MV-4-11 (cell line): ENCODE data around the gene ALG2.

Source experiments
- DNase-seq: peaks from one replicate; lab custom pipeline; 2025; lab: John Stamatoyannopoulos, UW

ALG2 gene

DNA sequence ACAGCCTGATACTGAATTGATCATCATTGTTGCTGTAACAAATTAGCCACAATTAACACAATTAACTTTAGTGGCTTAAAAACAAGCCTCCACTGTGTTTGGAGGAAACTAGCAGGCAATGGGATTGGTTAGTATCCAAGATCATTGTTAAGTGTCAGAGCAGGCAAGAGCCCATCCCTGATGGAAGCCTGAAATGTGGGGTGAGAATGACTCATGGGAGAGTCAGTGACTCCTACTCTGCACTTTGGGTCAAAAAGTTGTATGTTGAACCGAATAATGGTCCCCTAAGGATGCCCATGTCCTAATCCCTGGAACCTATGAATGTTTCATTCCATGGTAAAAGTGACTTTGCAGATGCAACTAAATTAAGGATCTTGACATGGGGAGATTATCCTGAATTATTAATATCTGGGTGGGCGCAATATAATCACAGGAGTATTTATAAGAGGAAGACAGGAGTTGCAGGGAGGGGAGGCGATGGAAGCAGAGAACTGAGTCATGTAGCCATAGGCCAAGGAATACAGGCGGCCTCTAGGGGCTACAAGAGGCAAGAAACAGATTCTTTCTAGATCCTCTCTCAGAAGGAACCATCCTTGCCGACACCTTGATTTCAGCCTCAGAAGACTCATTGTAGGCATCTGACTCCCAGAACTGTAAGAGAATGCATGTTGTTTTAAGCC is 28.8 kb downstream of the ALG2 start:
- DNase-seq, result peak; percentile 20

DNA sequence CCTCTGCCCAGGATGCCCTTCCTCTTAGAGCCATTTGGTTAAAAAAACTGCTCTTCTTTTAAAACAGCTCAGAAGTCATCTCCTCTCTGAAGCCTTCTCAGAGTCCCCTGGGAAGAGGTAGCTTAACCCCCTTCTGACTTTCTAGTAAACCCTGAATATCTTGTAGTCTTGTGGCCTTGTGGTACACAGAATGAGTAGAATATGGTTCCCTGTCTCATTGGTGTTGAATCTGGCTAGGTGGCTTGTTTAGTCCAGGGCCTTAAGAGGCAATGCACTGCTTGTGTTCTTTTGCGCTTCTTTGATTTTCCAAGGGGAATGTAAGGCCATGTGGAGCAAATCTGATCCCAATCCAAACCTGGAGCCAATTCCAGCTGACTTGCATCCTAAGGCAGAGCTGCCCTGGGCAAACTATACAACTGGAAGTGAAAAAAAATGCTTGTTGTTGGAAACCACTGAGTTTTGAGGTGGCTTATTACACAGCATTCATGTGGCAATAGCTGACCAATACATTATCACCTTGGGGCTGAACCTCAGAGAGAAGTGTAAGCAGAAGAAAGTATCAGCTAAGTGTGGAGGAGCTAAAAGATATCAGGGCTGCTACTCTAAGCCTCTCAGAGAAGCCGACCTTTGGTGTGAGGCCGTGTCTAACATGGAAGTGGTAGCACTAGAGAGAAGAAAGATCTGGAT is 31.0 kb downstream of the ALG2 start:
- no peak for DNase-seq

DNA sequence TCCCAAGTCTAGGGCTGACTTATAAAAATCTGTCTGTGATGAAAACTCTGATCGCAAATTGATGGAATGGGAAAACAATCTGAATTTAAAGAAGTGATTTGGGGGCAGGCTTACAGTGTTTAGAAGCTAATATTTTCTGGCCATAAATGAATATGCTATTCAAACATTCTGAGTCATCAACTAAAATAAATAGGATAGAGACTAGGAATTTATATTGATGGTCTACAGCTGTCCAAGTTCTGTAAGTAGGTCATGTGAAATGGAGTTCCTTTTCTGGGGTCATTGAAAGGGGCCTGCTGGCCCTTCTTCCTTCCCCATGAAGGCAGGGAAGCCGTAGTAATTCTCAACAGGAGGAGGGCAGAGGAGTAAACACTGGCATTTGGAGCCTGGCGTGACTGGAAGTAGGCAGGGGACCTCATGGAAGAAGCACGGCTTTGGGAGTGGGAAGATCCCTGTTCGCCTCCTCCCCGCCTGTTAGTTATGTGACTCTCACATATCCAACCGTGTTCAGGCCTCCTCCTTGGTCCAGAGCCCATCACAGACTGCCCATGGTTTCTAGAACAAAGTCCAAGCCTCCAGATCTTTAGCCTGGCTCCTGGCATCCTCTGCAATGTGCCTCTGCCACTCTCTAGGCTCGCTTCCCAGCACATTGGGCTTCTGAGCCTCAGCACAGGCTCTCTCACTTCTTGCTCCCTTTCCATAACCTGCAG is 31.7 kb downstream of the ALG2 start:
- DNase-seq, result no peak

DNA sequence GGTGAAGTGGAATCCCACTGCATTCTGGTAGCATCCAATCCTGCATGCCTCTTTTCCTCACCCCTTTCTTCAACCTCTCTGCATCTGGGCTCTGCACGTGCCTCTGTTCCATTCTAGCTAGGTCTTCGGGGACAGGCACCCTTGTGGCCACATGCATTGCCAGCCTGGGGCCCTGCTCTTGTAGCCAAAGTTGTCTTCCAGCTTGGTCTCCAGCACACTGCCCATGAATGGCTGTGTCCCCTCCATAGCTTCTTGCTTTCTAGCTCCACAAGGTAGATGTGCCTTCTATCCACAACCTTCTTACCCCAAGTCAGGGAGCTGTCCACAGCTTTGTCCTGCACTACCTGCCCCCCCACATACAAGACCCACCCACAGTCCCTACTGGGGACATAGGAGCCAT is 32.6 kb downstream of the ALG2 start:
- no peak for DNase-seq

DNA sequence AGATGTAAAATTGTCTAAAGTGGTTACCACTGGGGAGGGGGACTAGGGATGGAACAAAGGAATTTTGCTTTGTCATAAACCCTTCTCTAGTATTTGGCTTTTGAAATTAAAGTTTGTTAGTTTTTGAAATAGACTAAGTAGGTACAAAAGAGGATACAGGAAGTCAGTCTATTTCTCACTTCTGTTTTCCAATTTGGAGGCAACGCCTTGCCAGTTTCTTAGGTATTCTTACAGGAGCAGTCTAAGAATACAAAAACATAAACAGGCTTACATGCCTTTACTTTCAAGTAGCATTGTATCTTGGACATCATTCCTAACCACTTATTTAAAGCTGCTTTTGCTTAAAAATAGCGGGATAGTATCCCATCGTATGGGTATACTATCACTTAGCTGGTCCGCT is 34.4 kb downstream of the ALG2 start:
- peak; percentile 57 for DNase-seq

DNA sequence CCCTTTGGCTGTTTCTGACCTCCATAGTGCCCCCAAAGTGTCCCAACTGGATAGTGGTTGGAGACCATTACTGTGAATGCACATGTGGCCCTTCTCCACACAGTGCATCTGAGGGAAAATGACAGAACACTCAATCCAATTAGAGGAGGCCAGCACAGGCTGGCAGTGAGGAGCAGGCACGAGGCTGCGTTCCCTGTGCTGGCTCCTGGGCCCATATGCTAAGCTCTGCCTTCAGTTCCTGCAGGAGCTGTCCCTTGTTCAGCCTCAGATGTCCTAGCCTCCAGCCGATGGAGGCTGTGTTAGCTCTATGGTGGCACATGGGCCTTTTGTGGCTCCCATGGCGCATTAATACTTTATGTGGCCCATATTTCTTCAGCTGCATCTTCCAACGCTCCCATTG is 35.8 kb downstream of the ALG2 start:
- DNase-seq, result no peak

DNA sequence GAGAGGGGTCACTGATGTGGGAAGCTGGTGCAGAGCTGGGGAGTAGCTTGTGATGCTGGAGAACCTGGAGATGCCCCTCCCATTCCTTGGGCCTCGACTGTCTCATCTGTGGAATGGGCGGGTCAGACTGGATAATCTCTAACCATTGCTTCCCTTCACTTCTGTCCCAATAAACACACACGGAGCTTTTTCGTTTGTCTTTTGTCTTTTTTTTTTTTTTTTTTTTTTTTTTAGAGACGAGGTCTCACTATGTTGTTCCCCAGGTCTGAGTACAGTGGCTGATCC is 36.5 kb downstream of the ALG2 start:
- no peak for DNase-seq

DNA sequence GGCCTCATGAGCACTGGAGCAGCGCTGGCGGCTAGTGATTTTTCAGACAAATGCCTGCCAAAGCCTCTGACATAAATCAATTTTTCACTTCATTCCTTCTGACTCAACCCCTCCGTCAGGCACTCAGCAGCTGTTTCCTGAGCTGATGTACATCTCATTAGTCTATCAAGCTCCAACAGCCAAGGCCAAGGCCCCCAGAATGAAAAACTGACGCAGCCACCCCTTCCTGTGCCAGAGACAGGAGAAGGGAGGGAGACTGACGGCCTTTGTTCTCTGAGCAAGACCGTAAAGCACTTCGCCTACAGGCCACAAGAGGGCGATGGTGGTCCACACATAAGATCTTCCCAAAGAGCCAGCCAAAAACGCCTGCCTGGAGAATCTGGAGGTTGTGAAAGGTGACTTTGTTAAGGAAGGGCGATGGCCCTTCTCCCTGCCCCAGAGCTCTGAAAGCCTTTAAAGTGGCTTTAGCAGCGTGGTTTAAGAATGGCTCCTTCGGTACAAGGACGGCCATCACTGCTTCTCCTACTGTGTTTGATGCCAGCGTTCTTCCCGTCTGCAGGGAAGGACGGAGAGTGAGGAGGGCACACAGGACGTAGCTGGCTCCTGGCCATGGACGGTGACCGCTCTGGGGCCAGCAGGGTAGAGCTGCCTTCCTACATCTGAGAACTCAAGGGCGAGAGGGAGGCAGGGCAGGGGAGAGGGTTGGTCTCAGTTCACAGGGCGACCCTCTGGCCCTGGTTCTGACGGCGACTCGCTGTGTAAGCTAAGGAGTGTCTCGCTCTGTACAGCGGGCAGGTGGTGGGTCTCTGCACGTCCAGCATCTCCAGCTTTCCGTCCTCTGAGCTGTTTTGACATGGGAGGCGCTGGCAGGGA is 37.0 kb downstream of the ALG2 start:
- DNase-seq, result peak; percentile 67

DNA sequence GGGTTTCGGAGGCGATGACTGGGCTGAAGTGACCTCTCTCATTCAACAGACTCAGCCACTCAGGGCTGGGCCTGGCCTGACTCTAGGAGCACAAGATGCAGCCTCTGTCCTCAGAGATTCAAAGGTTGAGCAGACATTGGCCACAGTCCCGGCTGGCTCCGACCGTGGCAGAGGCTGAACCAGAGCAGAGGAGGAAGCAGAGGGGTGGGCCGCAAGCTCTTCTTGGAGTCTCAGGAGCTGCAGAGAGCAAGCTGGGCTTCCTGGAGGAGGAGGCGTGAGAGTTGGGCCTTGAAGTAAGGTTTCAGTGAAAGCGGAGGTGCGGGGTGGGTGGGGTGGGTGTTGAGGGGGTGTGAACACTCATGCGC is 37.6 kb downstream of the ALG2 start:
- no peak for DNase-seq

DNA sequence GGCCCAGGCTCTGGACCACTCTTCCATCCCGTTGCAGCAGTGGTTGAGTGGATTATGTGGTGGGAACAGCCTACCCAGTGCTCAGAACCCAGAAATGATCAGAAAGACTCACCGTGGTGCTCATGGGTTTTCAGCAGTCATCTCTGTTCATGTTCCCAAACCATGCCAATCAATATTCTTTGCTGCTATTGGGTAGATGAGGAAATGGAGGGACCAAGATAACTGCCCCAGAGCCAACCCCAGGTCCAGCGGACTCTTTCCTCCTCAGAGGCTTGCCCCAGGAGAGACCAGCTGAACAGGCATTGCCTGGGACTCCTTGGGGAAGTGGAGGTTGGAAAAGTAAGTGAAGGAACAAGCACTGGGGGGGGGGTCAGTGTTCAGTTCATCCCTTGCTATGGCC is 38.1 kb downstream of the ALG2 start:
- DNase-seq, result no peak

DNA sequence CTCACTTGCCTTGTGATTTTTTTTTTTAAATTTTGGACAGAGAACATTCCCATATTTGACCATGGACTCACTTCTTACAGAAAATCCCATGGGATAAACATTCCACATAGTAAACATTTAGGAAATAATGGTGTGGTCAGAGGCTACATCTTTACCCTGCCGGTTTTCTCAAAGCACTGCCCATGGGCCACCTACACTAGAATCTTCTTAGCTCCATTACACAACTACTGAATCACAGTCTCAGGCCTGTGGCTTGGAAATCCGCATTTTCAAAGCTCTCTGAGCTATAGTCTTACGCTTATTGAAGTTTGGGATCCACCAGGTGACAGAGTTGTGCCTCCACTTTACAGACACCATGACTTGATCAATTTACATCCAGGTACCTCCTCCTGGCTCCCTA is 39.4 kb downstream of the ALG2 start:
- no peak for DNase-seq

DNA sequence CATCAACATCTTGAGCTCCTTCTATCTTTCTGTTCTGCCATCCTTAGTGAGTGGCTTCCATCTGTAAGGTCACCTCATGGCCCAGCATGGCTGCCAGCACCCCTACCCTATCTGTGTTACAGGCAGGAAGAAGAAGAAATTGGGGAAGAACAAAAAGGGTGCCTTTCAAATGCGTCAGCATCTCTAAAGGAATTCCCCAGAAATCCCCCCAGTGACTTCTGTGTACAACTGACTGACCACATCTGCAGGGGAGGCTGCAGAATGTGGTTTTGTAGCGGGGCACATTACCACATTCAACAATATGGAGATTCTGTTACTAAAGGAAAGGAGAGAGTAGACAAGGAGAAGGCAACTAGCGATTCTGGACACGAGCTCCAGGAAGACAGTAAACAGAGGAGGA is 40.1 kb downstream of the ALG2 start:
- peak; percentile 74 for DNase-seq

DNA sequence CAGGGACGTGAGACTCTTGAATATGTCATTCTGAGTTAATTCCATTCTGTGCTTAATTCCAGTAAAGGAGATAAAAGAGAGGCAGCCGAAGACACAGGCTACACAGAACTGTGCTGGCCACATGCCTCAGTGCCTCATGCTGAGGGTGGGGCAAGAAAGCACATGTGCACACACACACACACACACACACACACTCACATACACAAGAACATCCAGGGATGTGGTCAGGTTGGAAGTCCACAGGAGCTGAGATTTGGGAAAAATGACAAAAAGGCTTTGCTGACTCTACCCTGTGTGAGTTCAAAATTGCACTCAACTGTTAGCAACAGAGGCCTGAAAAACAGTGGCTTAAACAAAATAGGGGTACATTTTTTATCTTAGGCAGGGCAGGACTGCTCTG is 40.5 kb downstream of the ALG2 start:
- no peak for DNase-seq

DNA sequence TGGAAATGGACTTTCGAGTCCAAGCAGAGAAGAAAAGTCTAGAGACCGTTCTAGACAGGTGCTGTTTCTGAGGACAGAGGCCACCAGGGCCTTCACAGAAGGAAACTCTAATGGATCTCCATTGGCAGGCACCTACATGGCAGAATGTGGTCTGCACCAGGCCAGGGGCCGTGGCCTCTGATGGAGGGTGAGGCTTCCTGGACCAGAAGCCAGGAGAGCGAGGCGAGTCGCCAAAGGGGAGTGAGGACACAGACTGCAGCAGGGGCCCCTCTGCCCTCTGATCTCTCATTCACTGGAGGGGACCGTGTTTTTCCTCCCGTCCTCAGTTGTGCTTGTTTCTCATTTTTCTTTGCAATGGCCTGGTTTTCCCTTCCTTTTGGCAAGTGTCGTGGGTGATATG is 41.1 kb downstream of the ALG2 start:
- DNase-seq, result no peak

DNA sequence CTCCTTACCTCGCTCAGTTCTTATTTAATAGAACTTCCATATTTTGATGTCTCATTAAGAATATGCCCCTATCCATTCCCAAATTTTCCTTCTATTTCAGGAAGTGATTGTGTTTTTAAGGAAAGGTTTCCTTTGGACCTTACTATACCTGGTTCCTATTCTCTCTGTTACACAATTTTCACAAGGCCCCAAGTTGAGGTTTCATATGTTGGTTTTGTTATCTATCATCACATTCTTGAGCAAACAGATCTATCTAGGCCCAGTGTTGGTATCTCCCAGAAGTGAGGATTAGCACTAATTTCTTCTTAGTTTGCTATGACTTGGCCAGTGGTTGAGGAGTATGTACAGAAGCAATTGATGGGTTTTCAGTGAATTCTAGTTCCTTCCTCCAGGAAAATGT is 41.5 kb downstream of the ALG2 start:
- peak; percentile 17 for DNase-seq

DNA sequence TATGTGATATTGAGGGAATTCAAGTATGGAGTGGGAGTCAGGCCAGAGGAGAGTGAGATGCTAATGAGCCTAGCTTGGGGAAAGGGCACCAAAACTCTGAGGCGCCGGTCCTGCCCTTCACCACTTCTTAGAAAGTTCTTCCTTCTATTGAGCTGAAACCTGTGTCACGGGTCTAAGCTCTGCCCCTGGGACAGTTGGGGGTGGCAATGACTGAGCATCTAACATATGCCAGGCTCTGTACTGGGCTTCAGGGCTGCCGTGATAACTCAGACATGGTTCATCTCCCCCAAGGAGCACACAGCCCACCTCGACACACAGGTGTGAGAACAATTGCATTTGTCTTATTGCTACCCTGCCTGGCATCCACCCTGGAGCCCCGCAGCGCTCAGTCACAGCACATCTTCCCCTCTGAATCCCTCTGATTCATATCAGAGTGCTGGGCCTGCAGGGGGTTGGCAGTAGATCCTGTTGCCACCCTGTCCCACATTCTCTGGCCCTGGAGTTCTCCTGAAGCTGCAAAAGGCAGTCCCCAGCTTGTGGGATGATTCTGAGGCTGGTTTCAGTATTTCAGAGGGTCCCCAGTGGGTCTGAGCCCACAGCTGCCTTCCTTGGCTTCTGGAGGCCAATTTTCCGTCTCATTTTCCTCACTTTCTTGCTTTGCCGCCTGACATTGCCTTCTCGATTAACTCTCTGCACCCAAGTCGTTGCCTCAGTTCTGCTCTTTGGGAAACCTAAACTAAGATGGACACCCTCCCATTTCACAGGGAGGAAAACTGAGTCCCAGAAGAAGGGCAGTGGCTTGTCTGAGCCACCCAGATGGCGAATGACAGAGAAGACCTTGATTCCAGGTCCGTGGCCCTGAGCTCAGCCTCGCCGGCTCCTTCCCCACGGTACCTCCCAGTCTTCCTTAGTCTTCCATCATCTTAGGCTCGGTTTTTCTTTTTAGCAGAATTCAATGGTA is 42.5 kb downstream of the ALG2 start:
- DNase-seq, result no peak

DNA sequence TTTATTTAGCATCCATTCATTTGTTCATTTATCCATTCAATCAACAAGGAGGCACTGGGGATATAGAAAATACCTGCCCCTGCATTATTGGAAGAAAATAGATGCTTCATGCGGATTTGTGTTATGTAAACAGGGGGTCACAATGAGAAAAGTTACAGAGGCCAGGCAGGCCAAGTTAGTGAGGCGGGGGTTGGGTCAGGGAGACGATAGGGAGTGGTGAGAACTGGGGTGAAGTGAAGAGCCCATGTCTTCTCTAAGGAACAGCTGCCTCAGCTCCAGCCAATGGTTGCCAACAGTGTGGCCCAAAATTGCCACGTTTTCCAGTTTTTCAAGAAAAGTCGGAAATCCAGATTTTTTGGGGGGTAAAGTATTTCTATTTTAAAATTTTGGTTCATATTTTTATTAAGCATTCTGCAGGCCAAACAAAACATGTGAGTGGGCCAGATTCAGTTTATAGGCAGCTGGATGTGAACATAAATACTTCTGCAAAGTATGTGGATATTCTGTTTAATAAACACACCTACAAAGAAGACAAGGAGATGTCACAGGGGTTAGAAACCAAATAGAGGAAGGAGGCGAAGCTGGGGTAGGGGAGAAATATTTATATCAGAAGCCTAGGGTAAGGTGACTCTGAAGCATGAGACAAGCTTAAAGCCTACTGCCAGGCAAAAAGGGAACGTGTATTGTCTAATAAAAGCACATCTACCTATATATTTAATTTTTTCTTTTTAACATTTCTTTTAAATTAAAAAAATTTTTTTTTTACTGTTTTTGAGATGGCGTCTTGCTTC is 44.0 kb downstream of the ALG2 start:
- DNase-seq, result no peak

DNA sequence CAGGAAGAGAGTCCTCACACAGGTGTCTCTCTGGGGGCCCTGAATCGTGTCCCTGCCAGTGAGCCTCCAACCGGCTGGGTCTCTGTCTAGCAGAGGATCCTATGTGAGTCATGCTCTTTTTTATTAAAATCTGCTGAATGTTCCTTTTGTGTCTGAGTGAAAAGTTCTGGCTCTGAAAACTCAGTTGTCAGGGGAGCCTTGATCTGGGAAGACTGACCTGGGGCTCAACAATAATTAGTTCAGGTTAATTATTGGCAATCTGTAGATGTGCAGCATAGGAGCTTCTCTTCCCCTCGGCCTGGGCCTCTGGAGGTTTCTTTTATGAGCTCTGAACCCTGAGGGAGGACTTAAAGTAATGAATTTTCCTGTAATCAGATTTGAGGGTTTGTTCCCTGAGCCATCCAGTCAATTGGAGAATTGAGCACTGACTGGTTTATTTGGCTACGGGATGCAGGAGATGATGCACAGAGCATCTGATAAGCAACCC is 45.2 kb downstream of the ALG2 start:
- no peak for DNase-seq

DNA sequence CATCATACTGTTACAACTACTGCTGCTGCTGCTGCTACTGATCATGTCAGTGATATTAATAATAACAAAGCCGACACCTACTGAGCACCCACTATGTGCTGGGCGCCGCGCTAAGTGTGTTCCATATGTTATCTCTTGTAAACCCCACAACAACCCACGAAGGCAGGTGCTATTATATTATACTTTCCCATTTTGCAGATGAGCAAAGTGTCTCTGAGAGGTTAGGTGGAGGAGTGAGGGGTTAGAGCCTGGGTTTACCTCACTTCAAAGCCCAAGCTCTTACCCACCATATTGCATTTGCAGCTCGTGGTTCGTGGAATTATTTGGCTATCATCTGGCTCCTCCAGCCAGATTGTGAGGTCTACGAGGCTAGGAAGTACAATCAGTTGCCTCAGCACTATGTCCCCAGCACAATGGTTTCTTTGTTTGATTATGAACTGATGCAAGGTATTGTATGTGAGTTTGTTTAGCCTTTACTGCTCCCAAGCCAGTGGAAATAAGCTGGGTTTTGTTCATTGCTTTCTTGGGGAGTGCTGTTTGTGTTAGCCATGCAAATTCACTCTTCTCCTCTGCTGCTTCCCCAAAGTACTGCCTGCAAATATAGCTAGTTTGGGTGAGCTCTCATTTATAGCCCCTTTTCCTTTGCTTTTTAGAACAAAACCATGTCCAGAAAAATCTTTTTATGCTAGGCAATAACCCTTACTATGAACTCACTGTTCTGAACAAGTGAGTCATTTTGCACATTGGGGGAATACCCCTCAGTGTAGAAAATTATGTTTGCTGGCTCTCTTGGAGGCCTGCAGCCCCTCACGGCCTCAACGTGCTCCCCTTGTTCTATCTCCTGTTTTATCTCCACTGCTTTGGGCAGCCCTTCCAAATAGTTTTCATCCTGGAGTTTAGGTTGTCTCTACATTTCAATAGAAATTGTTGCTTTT is 47.9 kb downstream of the ALG2 start:
- no peak for DNase-seq
